Natural killer cell (primary cell): ENCODE results near the gene SMTNL2. TPM values are rescaled to one million over a fixed set of nuclear protein-coding genes. Genes with fewer than 3 reads are reported as not detected.

Experiments
- ATAC-seq, 3 donors: fragments of 150-1000 bp in 2 of 3; fragments of 200-7000 bp in 1 of 3; cut with Tn5 transposase; 1 replicate in 1 of 3; 2 replicates in 2 of 3; pipeline ENCODE4 v1.10.0; 2021; ENCODE audit warnings: mild to moderate bottlenecking in 2 of 3, moderate library complexity in 2 of 3
- DNase-seq, 2 donors: peaks; one replicate each; pipeline versions ENCODE4 v3.0.0 to v3.0.0-alpha.2; 2013 to 2021; ENCODE audit warnings: mixed read lengths in 1 of 2
- H3K27ac ChIP-seq: one replicate; pipeline ENCODE4 v1.5.1; 2013; ENCODE audit warnings: mild to moderate bottlenecking, low read length
- H3K27me3 ChIP-seq: one replicate; pipeline ENCODE4 v1.6.1; 2013; ENCODE audit warnings: low read length; ENCODE audit not compliant: control insufficient read depth, insufficient read depth
- H3K36me3 ChIP-seq: one replicate; pipeline ENCODE4 v1.6.1; 2013; ENCODE audit warnings: low read length; ENCODE audit not compliant: control insufficient read depth, insufficient read depth
- H3K4me1 ChIP-seq: one replicate; pipeline ENCODE4 v1.6.1; 2013; ENCODE audit warnings: low read length; ENCODE audit not compliant: control insufficient read depth, insufficient read depth
- H3K4me3 ChIP-seq: one replicate; pipeline ENCODE4 v1.5.1; 2013; ENCODE audit warnings: low read length
- H3K9me3 ChIP-seq: one replicate; pipeline ENCODE4 v1.6.1; 2013; ENCODE audit warnings: low read length; ENCODE audit not compliant: control insufficient read depth, insufficient read depth
- H3K27ac Mint-ChIP-seq, 2 donors: one replicate each; pipeline ENCODE4 v1.8.0; 2022; ENCODE audit warnings: mild to moderate bottlenecking in 2 of 2, mixed read lengths in 2 of 2, moderate library complexity in 1 of 2
- H3K27me3 Mint-ChIP-seq, 2 donors: one replicate each; pipeline ENCODE4 v1.8.0; 2022; ENCODE audit warnings: low read depth in 2 of 2, mixed read lengths in 2 of 2
- H3K36me3 Mint-ChIP-seq: one replicate; pipeline ENCODE4 v1.8.0; 2022; ENCODE audit warnings: mixed read lengths
- H3K4me1 Mint-ChIP-seq, 2 donors: one replicate each; pipeline ENCODE4 v1.8.0; 2022; ENCODE audit warnings: mixed read lengths in 2 of 2
- H3K4me3 Mint-ChIP-seq: one replicate; pipeline ENCODE4 v1.8.0; 2022; ENCODE audit warnings: mild to moderate bottlenecking, moderate library complexity, mixed read lengths
- H3K9me3 Mint-ChIP-seq, 2 donors: one replicate each; pipeline ENCODE4 v1.8.0; 2022; ENCODE audit warnings: mixed read lengths in 2 of 2
- CTCF ChIP-seq: fragments of 200-600 bp; IDR thresholded peaks from one replicate; pipeline ENCODE4 v1.8.0; 2022; ENCODE audit warnings: antibody characterized with exemption
- WGBS: methylation state at CpG from one replicate; pipeline ENCODE4 v1.1.7; 2013; ENCODE audit warnings: missing lambda C conversion rate; ENCODE audit not compliant: insufficient coverage; 5-methylcytosine and 5-hydroxymethylcytosine counted together
- intact Hi-C: fragments of 100-400 bp; cut with micrococcal nuclease; formaldehyde crosslinking; loops from one replicate; pipeline ENCODE4 v1.14.2; 2022
- total RNA-seq, 4 donors: library from RNA; stranded (reverse); fragments of 120-200 nt in 1 of 4; gene quantifications; one replicate each; pipeline versions ENCODE4 v1.2.3 to v1.2.4, GENCODE V29; 2013 to 2022

The SMTNL2 gene
- total RNA-seq, 3 donors from 2014 or later (not counting 1 experiment from before 2014, with no cell fraction given) = not detected

GRCh38 chr17:4562015-4562969 lies 22.0 kb upstream of the SMTNL2 start:
- no peaks in the 10 kb centered on the region for H3K9me3 Mint-ChIP-seq
- Histone ChIP-seq H3K9me3 (no peaks in the 10 kb centered on the region), H3K27me3 (no peaks in the 10 kb centered on the region), H3K4me3 (no peak overlapping the region), H3K4me1 (peaks cover 5% of the 10 kb centered on the region), H3K36me3 (no peaks in the 10 kb centered on the region), H3K27ac (no peak overlapping the region)
- H3K4me3 Mint-ChIP-seq = no peak overlapping the region
- peaks cover 0 to 7% of the 10 kb centered on the region in 2 donors for H3K27me3 Mint-ChIP-seq
- DNase-seq = no peak
- peaks cover 10 to 20% of the 10 kb centered on the region in 2 donors for H3K4me1 Mint-ChIP-seq
- ATAC-seq = no peak
- TF ChIP-seq CTCF = no peak
- H3K27ac Mint-ChIP-seq = no peak overlapping the region
- intact Hi-C loops = no loop called here
- WGBS = 77% methylated on average over 8 of the region's 8 CpGs
- no peaks in the 10 kb centered on the region for H3K36me3 Mint-ChIP-seq

- H3K4me3 Mint-ChIP-seq = peak overlapping the region; percentile 13
- Histone ChIP-seq H3K4me1 (peaks cover 5% of the 10 kb centered on the region), H3K9me3 (no peaks in the 10 kb centered on the region), H3K27ac (no peak overlapping the region), H3K36me3 (no peaks in the 10 kb centered on the region), H3K27me3 (no peaks in the 10 kb centered on the region), H3K4me3 (no peak overlapping the region)
- DNase-seq = peak in 1 of 2 donors; percentile 82
- 40% methylated on average over 16 of the region's 16 CpGs for WGBS
- intact Hi-C loops = loop anchor here (1.0 to 5.0 kb wide), 2 partner anchors 10 to 322 kb away; partner anchors contain the start of gene MYBBP1A
- H3K36me3 Mint-ChIP-seq = no peaks in the 10 kb centered on the region
- H3K4me1 Mint-ChIP-seq = peaks cover 10 to 20% of the 10 kb centered on the region in 2 donors
- H3K9me3 Mint-ChIP-seq = no peaks in the 10 kb centered on the region
- peak; percentile 87 for TF ChIP-seq CTCF
- peak; percentile 73 to 94 (median 84) for ATAC-seq
- no peak overlapping the region for H3K27ac Mint-ChIP-seq
- H3K27me3 Mint-ChIP-seq = peaks cover 0 to 7% of the 10 kb centered on the region in 2 donors
These were observed 18.9 kb upstream of the SMTNL2 start for GRCh38 chr17:4565209-4566141.

GRCh38 chr17:4566785-4567184 lies 17.5 kb upstream of the SMTNL2 start:
- Mint-ChIP-seq H3K27ac (no peak overlapping the region), H3K27me3 (peaks cover 0 to 7% of the 10 kb centered on the region in 2 donors), H3K4me1 (peaks cover 10 to 20% of the 10 kb centered on the region in 2 donors), H3K36me3 (no peaks in the 10 kb centered on the region), H3K9me3 (no peaks in the 10 kb centered on the region), H3K4me3 (no peak overlapping the region)
- Histone ChIP-seq H3K36me3 (no peaks in the 10 kb centered on the region), H3K4me3 (no peak overlapping the region), H3K27ac (no peak overlapping the region), H3K27me3 (no peaks in the 10 kb centered on the region), H3K4me1 (peaks cover 5% of the 10 kb centered on the region), H3K9me3 (no peaks in the 10 kb centered on the region)
- TF ChIP-seq CTCF = peak; percentile 48
- intact Hi-C loops = loop anchor here (5.0 kb wide), 1 partner anchor 321 kb away; no protein-coding TSS in a partner anchor
- ATAC-seq (peak in 2 of 3 donors; percentile 52 to 69), DNase-seq (peak in 1 of 2 donors; percentile 68)
- 49% methylated on average over 5 of the region's 5 CpGs for WGBS
